GM18520 (cell line): ENCODE data around the gene DCLK1.
A peak's percentile ranks its signal among the peaks of the same experiment; 100 is the strongest.

Source experiments
- ATAC-seq: cut with Tn5 transposase; IDR thresholded peaks from one replicate; pipeline ENCODE4 v1.9.1; 2021; ENCODE audit not compliant: unreplicated experiment

DCLK1 gene

DNA sequence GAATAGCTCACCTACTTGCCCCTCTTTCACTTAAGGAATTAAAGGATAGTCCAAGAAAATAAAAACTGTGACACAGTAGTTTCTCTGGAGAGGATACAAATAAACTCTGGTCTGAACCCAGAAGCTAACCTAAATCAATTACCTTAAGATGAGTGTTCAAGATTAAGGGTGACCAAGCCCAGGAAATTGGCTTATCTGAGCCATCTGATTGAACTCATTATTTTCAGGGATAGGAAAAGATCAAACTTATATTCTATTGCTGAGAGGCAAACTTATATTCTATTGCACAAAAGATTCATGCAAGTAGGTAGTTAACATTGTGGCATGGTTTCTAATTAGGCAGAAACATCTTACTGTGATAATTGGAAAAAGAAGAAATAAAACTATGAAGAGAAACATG is 175.1 kb downstream of the DCLK1 start:
- ATAC-seq = no peak

- no peak for ATAC-seq
Observed at GRCh38 chr13:35954207-35954560, 177.0 kb downstream of the DCLK1 start.

DNA sequence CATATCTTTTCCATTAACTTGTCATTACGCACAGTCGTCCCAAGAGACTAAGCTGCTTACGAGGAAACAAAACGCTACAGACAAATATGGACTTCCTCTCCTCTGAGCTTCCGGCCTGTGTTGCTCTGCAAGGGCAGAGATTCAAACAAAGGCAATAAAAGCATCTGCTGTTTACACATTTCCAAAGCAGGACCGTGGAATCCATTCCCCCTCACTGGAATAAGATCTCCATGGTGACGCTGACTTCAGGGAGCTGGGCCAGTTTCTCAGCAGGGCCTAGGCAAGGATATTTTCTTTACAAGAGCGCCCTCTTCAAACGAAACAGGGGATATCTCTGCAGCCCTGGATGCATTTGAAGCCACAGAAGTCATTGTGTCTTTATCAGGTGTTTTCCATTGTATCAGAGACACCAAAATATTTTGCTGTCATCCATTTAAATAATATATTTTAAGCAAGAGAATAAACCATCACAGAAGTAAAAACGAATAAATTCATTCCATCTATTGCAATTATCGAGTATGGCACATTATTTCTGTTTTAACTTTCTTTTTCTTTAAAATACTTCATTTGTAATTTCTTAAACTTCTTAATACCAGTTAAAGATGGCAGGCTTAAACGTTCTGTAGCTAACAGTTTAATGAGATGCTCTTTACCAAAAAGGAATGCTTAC is 177.5 kb downstream of the DCLK1 start:
- ATAC-seq = no peak

GRCh38 chr13:35947315-35947714 is 183.9 kb downstream of the DCLK1 start:
- ATAC-seq = no peak

DNA sequence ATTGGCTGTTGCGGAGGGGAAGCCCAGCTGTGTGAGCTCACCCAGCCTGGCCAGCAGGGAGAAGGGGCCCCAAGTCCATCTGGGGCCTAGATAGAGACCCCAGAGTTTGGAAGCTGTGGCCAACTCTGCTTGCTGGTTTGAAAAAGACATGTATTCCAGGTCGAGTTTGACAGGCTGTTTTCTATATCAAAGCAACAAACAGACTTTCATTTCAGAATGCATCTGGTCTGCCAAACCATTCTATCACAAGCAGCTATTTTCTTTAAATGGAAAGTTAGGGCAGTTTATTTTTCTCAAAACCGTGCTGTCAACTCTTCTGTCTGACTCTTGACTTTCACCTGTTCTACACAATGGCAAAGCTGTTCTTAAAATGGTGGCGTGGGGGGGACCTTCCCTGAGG is 185.8 kb downstream of the DCLK1 start:
- no peak for ATAC-seq

- ATAC-seq = no peak
Observed at GRCh38 chr13:35941374-35941773, 189.8 kb downstream of the DCLK1 start.

GRCh38 chr13:35940734-35941133 is 190.4 kb downstream of the DCLK1 start:
- no peak for ATAC-seq

DNA sequence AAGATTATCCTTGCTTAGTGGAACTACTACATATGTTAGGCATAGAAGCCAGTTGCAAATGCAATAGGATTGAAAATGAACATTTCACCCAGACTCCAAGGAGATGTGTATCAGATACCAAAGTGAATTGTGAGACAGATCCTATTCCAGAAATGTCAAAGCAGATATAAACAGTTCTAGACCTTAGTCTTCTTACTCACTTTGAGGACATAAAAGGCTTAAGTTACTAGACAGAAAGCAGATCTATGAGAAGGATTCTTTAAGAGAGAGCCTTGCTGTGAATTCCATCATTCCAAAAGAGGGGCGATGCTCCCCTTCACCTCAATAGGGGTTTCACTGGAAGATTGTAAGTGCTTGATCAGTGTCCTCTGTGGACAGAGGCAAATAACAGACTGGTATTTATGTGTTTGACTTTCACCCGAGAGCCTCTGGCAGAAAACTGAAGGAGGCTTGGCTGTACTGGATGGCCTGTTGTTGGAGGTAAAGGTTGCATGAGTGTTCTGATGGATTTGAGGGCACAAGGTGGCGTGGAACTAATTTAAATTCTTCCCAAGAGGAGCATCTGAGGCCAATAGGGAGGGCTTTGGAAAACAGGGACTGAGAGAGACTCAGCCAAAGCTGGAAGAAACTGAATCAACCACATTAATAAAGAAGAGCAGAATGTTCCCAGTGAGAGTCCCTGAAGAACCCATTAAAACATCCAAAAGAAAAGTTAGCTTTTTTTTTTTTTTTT is 194.8 kb downstream of the DCLK1 start:
- ATAC-seq = no peak

- ATAC-seq = peak; percentile 87
Observed at GRCh38 chr13:35930665-35931631, 200.2 kb downstream of the DCLK1 start.

DNA sequence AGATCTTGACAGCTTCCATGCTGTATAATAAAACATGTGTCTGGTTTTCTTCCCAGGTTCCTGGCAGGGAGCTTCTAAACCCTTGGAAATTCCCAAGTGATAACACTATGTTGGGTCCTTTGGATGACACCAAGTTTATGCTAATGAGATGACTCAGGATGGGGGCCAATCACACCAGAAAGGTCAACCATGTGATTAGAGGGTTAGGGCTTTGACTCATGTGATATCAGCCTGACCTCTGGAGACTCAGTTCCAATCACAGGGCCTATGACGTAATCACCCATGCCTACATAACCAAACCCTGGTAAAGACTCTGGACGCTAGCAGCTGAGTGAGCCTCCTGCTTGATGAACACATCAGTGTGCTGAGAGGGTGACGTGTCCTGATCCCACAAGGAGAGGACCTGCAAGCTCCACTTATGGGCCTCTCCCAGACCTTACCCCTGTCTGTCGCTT is 203.6 kb downstream of the DCLK1 start:
- no peak for ATAC-seq

- no peak for ATAC-seq
Observed at GRCh38 chr13:35926859-35927530, 204.2 kb downstream of the DCLK1 start.

- no peak for ATAC-seq
Observed at GRCh38 chr13:35925669-35926068, 205.5 kb downstream of the DCLK1 start.

- no peak for ATAC-seq
Observed at GRCh38 chr13:35923347-35923746, 207.8 kb downstream of the DCLK1 start.

- no peak for ATAC-seq
Observed at GRCh38 chr13:35920816-35921215, 210.4 kb downstream of the DCLK1 start.

DNA sequence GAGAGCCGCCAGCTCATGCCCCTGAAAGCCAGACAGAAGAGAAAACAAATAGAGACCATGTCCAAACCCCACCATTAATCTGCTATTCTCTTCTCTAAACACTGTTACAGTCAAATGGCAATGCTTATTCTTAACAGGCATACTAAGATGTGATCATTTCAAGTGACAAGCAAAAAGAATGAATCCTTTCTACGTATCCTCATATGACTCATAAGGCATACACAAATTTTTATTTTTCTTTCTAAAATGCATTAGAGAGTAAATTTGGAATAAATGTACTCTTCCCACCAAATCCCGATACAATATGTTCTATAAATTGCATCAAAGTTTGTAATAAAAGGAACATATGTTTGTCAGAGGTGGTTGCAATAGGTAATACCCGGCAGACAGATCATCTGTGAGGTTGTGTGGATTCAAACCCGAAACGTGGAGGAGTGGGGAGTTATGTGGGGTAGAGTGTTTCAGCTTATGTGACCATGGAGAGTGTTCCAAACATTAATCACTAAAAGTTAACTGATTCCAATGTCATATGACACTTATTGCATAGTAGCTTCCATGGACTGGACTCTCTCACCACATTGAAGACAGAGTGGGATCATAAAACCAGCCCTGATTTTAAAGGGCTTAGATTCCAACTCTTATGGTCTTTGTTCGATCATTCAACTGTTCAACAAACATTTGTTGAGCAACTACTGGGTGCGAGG is 213.1 kb downstream of the DCLK1 start:
- ATAC-seq = no peak

DNA sequence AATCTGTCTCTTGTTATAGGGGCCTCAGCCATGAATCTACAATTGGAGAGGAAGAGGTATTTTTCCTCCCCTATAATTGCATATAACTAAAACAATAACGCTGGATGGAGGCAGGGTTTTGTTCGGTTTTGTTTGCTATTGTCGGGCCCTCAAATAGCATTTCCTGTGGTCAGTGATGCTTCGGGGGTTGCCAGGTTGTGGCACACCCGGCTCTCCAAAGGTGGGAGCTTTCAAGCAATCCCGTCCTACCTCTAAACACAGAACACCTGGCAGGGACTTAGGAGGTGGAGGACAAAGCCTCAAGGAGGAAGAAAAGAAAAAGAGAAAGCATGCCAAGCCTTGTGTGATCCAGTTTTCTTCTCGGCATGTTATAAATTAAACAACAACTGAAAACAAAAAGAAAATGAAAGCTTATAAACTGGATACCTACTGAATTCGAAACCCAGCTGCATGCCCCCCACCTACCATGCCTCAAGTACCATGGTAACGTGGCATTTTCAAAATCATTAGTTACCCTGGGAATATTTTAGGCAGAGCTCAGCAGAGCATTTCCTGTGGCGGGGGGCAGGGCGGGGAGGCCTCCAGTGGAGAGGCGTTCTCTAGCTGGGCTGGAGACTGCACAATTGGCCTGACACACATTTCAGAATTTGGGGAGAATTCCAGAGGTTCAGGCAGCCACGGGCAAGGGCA is 213.8 kb downstream of the DCLK1 start:
- no peak for ATAC-seq

GRCh38 chr13:35916146-35916545 is 215.0 kb downstream of the DCLK1 start:
- no peak for ATAC-seq

DNA sequence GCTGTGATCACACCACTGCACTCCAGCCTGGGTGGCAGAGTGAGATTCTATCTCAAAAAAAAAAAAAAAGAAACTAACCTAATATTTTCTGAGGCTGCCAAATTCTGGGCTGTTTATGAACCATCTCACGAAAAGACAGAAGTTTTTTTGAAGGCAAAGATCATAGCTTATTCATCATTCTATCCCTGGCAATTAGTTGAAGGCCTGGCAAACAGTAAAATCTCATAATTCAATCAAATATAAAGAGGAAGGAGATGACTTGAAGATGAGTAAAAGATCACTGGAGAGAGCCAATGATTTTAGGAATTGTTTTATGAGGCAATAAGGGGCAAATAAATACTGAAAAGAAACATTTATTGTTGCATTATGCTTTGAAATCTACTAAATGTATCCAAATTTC is 216.5 kb downstream of the DCLK1 start:
- ATAC-seq = no peak

DNA sequence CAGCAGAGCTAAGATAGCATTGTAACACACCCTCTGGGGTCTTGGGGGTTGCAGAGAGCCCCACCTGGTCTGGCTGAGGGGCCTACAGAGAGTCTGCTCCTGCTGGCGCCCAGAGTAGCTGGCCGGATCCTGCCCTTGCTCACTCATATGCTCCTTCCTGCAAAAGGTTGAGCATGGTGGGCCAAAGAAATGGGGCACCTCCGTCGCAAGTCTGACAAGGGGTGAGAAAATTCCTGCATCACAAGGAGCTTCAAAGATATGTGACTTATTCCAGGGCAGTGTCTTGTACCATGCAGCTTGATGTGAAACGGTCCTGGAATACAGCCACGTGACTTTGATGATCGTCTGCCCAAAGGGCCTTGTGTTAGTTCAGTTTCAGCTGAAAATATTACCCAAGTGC is 218.3 kb downstream of the DCLK1 start:
- no peak for ATAC-seq
